ENCODE results near the gene RHEBL1.

The RHEBL1 gene

DNA sequence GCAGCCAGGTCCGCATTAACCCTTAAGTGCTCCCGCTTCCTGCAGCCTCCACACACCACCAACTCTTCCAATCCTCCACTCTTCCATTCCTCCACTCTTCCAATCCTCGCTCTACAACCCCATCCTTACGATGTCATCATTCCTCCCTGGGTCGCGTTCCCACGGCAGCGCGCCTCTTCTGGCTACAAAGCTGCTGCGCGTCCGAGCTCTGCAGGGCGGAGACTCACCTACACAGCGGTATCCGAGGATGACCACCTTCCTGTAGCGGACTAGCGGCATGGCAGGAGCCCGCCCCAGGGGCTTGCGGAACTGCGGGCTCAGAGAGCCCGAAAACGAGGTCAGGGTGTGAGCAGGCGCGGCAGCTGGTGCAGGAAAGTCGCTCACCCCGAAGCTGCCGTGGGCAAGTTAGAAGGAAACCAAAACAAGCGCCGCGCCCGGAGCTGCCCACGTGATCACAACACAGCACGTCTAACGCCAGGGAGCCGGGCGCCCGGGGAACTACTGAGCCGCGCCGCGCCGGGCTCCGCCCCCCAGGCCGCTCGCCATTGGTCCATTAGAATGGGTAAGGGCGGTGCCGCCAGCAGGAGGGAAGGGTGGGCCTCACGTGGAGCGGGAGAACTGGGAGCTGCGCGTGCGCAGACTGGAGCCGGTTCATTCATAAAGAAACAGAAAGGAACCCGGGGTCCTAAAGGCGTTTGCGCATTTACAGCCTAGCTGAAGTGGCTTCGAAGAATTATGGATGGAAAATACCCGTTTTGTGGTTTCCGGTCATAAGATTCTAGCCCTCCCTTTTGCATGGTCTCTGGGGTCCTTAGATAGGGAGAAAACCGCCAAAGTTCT lies at the start of gene RHEBL1:
RHEBL1 (minus strand) TSS at position 473 of the 840 bp plus-strand sequence; CDS start at position 279, 194 bp downstream.
- DNase-seq: peak; percentile 96

GRCh38 chr12:49111206-49111605 lies 41.4 kb upstream of the RHEBL1 start:
- DNase-seq: no peak

- peak; percentile 93 for DNase-seq
Observed at GRCh38 chr12:49110464-49111155, 40.8 kb upstream of the RHEBL1 start, which contains the start of gene LMBR1L. Gene LMBR1L (minus strand): TSS chr12:49110847. CDS start chr12:49110555, 292 bp downstream.

DNA sequence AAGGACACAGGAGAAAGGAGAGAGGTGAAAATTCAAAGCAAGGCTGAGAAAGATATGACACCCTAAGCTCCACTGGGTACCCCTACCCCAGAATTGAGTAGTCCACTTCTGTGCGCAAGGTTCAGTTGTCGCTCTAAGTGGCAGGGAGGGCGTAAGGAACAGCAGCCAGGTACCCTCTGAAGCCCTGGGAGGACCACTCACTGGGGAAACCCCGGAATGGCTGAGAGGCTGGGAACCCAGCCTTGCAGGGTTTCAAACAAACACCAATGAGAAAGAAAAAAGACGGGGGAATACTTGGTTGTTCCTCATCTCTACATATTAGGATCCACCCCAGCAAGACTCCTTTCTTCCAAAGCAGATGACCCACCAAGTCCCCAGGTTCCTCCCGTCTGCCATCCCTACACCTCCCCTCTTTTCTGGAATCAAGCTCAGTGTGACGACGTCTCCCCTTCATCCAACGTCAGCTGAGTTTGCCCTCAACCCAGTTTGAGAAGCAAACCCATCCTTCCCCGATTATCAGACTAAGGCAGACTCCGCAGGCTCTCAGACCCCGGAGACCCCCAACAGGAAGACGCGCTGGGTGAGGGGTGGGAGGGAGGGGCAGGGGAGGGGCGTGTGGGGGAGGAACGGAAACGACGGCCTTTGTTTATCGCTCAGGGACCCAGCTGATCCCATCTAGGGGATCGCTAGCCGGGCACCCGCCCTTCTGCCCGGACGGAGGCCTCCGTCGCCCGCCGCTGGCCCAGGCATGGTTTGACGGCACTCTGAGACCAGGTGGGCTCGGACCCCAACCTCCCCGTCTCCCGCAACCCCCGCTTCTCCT lies 40.1 kb upstream of the RHEBL1 start:
- DNase-seq: no peak

DNA sequence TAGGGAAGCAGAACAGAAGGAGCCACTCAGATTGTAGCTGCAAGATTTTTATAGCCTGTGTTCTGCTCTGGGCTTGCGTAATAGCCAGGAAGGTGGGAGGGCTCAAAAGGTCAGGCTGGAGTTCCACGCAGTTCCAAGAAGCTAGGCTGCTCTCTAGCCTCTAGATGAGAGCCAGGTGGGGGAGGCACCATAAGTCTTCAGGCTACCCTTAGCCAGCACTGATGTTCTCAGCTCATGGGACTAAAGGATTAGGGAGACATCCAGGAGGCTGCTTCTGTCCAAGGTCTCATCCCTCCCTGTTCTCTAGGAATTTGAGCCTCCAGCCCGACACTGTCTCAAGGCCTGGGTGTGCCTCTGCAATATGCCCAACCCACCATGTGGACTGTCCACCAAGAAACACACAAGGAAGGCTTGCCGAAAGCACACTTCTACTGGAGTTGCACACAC lies 39.2 kb upstream of the RHEBL1 start:
- no peak for DNase-seq

- DNase-seq: no peak
Observed at GRCh38 chr12:49105504-49106084, 35.8 kb upstream of the RHEBL1 start.

- DNase-seq: no peak
Observed at GRCh38 chr12:49104822-49105221, 35.0 kb upstream of the RHEBL1 start.

GRCh38 chr12:49100380-49100779 lies 30.6 kb upstream of the RHEBL1 start:
- DNase-seq: no peak

DNA sequence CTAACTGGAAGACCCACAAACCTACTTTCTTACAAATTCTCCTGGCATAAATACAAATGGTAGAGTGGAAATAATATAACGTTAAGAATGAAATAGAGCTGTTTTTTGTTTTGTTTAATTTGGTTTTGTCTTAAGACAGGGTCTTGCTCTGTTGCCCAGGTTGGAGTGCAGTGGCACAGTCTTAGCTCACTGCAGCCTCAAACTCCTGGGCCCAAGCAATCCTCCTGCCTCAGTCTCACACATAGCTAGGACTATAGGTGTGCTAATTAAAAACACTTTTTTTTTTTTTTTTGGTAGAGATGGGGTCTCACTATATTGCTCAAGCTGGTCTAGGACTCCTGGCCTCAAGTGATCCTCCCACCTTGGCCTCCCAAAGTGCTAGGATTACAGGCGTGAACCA lies 28.9 kb upstream of the RHEBL1 start:
- DNase-seq: no peak

DNA sequence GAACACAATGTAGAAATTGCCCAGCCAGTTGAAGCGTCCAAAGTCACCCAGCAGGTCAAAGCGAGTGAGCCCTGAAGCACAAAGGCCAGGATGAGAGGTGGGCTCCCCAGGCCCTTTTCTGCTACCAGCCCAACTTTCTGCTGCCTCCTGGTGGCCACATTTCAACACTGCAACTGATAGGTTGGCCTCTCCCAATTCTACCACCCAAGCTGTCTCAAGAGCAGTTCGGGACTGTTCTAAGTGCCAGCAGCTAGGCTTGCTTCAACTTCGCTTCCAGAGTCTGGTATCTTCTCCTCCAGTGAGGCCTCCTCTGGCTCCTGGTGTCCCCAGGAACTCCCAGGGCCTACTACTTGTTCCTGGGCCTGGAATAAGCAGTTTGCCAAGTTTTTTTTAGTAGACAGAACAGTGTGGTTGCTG lies 28.3 kb upstream of the RHEBL1 start:
- DNase-seq: peak; percentile 56

DNA sequence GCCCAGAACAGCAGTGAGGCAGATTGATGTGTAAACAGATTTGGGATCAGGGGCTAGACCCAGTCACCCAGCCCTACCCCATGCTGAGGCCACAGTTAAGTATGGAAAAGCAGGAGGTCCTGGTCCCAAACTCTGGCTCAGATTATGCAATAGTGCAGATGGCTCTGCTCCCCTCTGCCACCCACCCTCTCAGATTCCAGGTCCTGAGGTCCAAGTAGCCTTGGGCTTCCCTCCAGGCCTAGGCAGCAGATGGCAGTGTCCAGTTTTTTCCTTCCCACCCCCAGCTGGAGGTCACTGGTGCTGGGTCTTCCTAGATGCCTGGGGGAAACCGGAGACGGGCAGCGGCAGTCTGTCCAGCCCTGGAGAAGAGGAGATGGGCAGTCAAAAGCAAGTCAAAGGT lies 27.6 kb upstream of the RHEBL1 start:
- no peak for DNase-seq

DNA sequence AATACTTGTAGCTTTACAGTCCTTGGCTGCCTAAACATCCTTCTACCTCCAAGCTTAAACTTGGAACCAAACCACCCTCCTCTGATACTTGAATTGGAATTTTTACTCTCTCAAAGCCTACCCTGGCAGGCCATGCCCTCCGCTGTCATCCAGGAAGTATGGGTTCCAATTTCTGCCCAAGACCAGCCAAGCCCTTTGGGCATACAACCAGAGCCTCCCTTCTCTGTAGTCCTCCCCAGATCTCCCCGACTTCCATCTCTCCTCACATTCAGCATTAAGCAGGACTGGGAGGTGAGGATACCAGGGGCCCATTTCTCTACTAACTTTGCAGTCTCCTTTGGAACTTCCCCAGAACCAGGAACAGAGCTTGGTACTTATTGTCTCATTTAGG lies 25.2 kb upstream of the RHEBL1 start:
- no peak for DNase-seq

- DNase-seq: no peak
Observed at GRCh38 chr12:49094160-49094974, 24.6 kb upstream of the RHEBL1 start, which contains the start of gene DHH. Gene DHH (minus strand): TSS chr12:49094801. CDS start chr12:49094512, 289 bp downstream.

- no peak for DNase-seq
Observed at GRCh38 chr12:49093792-49094159, 24.0 kb upstream of the RHEBL1 start.

DNA sequence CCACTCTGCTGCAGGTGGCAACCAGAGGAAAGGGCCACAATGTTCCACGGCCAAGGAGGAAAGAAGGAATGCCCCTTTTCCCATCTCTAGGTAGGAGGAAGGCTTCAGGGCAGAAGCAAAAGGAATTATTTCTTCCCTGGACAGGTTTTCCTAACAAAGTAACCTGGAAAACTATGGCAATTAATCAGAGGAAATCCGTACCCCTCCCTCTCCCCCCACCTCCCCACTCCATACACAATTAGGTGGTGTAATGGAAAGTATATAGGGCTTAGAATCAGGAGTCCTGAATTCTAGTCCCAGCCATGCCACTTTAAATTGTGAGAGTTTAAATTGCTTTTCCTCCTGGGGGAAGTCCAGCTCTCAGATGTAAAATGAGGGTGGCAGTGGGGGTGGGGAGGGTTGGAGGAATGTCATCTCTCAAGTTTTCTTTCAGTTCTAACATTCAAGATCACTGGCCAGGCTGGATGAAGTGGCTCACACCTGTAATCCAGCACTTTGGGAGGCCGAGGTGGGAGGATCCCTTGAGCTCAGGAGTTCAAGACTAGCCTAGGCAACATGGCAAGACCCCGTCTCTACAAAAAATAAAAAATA lies 23.1 kb upstream of the RHEBL1 start:
- DNase-seq: no peak

- no peak for DNase-seq
Observed at GRCh38 chr12:49092086-49092815, 22.5 kb upstream of the RHEBL1 start.

DNA sequence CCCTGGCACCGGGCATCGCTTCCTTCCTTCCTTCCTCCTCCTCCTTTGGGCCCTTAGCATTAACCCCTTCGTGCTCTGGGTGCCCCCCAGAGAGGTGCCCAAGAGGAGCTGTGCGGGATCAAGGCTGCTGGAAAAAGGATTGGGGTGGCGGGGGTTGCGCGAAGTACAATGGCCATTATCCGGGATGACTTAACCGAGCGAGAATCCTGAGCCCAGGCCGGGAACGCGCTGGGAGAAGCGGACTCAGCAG lies 22.0 kb upstream of the RHEBL1 start:
- DNase-seq: no peak

GRCh38 chr12:49091056-49091835 lies 21.5 kb upstream of the RHEBL1 start:
- no peak for DNase-seq

DNA sequence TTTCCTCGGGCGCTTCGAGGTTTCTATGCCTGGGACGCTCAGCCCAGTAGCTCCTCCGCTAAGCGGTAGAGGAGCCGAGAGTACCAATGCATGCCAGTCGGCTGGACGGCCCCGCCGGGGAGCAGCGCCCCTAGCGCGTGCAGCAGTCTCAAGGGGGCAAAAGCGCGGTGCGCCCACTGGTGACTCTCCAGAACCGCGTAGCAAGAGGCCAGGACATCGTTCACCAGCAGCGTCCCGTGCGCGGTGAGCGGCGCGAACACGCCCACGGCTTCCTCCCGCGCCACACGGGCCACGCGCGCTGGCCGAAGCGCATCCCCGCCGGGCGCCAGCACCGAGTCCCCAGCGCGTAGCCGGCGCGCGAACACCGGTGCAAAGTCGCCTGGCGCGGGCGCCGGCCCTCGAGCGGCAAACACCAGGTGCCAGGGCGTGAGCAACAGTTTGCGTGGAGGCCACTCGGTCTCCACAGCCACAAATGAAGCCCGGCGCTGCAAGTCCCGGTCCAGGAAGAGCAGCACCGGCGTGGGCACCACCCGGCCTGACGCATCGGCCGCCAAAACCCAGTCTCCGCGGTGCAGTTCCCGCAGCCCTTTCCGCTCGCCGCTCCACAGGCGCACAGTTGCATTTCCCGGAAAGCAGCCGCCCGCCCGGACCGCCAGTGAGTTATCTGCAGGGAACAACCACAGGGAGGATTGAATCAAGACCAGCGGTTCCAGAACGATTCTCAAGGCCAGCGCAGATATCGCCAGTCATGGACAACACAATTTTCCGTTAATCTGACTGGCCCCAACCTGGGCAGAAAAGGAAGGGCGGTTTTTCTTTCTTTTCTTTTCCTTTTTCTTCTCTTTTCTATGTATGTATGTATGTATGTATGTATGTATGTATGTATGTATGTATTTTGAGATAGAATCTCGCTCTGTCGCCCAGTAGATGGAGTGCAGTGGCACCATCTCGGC lies 20.3 kb upstream of the RHEBL1 start:
- DNase-seq: no peak

Data from GDM1 (cell line).